ENCODE results near the gene ZNF441. TPM values are rescaled to one million over a fixed set of nuclear protein-coding genes. Genes with fewer than 3 reads are reported as not detected.

The ZNF441 gene
- total RNA-seq, result 1 to 10 TPM; 3.6 to 4.3 TPM

GRCh38 chr19:11766597-11767591, at the start of gene ZNF441:
TSS of gene ZNF441 (plus strand) at chr19:11767000. CDS start at chr19:11767194, 194 bp downstream.
- Mint-ChIP-seq H3K27me3 (peaks cover 6% of the 10 kb centered on the region), H3K27ac (peak within 1 kb of the TSS; percentile 94), H3K9me3 (peaks cover 33% of the 10 kb centered on the region), H3K36me3 (ENCODE audit: low read depth) (peaks cover 28% of the 10 kb centered on the region), H3K4me1 (ENCODE audit: low read depth) (peaks cover 17% of the 10 kb centered on the region), H3K4me3 (peak within 1 kb of the TSS; percentile 95)
- intact Hi-C loops (cut with micrococcal nuclease), result no loop called here
- DNase-seq (peak; percentile 98), ATAC-seq (peak; percentile 98)
- TF ChIP-seq, protein P1, sequence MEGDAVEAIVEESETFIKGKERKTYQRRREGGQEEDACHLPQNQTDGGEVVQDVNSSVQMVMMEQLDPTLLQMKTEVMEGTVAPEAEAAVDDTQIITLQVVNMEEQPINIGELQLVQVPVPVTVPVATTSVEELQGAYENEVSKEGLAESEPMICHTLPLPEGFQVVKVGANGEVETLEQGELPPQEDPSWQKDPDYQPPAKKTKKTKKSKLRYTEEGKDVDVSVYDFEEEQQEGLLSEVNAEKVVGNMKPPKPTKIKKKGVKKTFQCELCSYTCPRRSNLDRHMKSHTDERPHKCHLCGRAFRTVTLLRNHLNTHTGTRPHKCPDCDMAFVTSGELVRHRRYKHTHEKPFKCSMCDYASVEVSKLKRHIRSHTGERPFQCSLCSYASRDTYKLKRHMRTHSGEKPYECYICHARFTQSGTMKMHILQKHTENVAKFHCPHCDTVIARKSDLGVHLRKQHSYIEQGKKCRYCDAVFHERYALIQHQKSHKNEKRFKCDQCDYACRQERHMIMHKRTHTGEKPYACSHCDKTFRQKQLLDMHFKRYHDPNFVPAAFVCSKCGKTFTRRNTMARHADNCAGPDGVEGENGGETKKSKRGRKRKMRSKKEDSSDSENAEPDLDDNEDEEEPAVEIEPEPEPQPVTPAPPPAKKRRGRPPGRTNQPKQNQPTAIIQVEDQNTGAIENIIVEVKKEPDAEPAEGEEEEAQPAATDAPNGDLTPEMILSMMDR (IDR thresholded peaks at IDR 0.05), result no peak
- POLR2A ChIA-PET, result interaction anchor here (0.6 to 1.0 kb wide), 5 partner anchors 9 to 188 kb away, joined by 3 read pairs; partner anchors contain the start of genes ZNF440 and ZNF491
- CTCF ChIA-PET, result interaction anchor here (1.2 to 1.4 kb wide), 2 partner anchors 31 to 67 kb away, joined by 3 read pairs; no protein-coding TSS in a partner anchor

DNA sequence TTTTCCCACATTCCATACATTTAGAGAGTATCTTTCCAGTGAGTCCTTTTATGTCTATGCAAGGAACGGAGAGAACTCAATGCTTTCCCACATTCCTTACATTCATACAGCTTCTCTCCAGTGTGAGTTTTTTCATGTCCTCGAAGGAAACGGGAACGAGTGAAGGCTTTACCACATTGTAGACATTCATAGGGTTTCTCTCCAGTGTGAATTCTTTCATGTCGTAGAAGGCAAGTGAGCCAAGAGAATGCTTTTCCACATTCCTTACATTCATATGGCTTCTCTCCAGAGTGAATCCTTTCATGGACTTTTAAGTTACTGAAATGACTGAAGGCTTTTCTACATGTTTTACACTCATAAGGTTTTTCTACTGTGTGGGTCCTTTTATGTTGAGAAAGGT, 45.1 kb upstream of the ZNF441 start:
- TF ChIP-seq, protein P1 (IDR thresholded peaks at IDR 0.05), result no peak
- Mint-ChIP-seq H3K9me3 (peaks cover 48% of the 10 kb centered on the region), H3K4me1 (ENCODE audit: low read depth) (no peaks in the 10 kb centered on the region), H3K4me3 (no peak overlapping the region), H3K27me3 (no peaks in the 10 kb centered on the region), H3K36me3 (ENCODE audit: low read depth) (peaks cover 60% of the 10 kb centered on the region), H3K27ac (no peak overlapping the region)
- DNase-seq (no peak), ATAC-seq (no peak)
- intact Hi-C loops (cut with micrococcal nuclease), result no loop called here
- CTCF ChIA-PET, result no interaction called here
- POLR2A ChIA-PET, result no interaction called here

GRCh38 chr19:11722414-11722813, 44.4 kb upstream of the ZNF441 start:
- CTCF ChIA-PET, result no interaction called here

DNA sequence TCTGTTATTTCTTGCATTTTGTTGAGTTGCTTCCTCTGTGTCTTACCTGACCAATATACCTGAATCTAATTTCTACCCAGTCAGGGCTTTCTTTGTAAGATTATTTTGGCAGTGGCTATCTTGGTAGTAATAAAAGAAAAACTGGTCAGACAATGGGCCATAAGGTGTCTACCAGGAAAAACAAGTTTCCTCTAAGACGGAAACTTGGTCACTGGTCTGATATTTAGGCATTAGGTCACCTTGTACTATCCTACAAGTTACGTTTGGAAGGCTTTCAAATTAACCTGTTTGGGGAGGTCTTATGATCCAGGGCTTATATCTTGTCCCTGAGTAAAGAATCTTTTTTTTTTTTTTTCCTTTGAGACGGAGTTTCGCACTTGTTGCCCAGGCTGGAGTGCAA, 37.2 kb upstream of the ZNF441 start:
- intact Hi-C loops (cut with micrococcal nuclease), result no loop called here
- H3K27me3 Mint-ChIP-seq, result no peaks in the 10 kb centered on the region
- peaks cover 3% of the 10 kb centered on the region for H3K4me1 Mint-ChIP-seq (ENCODE audit: low read depth)
- DNase-seq, result no peak
- H3K9me3 Mint-ChIP-seq, result peaks cover 12% of the 10 kb centered on the region
- TF ChIP-seq, protein P1 (IDR thresholded peaks at IDR 0.05), result no peak
- ChIA-PET CTCF (no interaction called here), POLR2A (no interaction called here)
- H3K27ac Mint-ChIP-seq, result no peak overlapping the region
- peaks cover 37% of the 10 kb centered on the region for H3K36me3 Mint-ChIP-seq (ENCODE audit: low read depth)
- no peak for ATAC-seq
- H3K4me3 Mint-ChIP-seq, result no peak overlapping the region

More at GRCh38 chr19:11722414-11722813, 44.4 kb upstream of the ZNF441 start:
- ATAC-seq (no peak), DNase-seq (no peak)
- intact Hi-C loops (cut with micrococcal nuclease), result no loop called here
- Mint-ChIP-seq H3K27ac (no peak overlapping the region), H3K9me3 (peaks cover 47% of the 10 kb centered on the region), H3K4me1 (ENCODE audit: low read depth) (no peaks in the 10 kb centered on the region), H3K27me3 (no peaks in the 10 kb centered on the region), H3K4me3 (no peak overlapping the region), H3K36me3 (ENCODE audit: low read depth) (peaks cover 62% of the 10 kb centered on the region)
- POLR2A ChIA-PET, result no interaction called here
- TF ChIP-seq, protein P1 (IDR thresholded peaks at IDR 0.05), result no peak

DNA sequence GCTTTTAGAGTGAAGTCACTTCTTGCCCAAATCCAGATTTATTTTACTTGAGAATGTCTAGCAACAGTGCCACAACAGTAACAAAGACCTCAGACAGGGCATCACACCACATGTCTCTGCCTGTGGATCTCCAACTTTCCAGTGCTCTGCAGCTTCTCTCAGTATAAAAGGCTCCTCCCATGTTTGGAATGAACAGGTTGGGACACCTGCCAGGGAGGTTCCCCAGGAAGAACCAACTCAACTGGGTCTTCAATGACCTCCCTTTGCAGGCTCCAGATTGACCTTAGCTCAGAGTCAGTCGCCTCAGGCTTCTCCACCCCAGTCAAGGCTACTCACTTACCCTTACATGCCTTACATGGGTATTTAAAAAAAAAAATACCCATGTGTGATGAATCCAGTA, 31.4 kb upstream of the ZNF441 start:
- ChIA-PET POLR2A (no interaction called here), CTCF (interaction anchor here (1.4 kb wide), 2 partner anchors 62 to 249 kb away, joined by 3 to 5 read pairs; no protein-coding TSS in a partner anchor)
- H3K4me1 Mint-ChIP-seq (ENCODE audit: low read depth), result peaks cover 21% of the 10 kb centered on the region
- intact Hi-C loops (cut with micrococcal nuclease), result no loop called here
- DNase-seq (no peak), ATAC-seq (no peak)
- H3K27me3 Mint-ChIP-seq, result no peaks in the 10 kb centered on the region
- TF ChIP-seq, protein P1 (IDR thresholded peaks at IDR 0.05), result no peak
- H3K27ac Mint-ChIP-seq, result no peak overlapping the region
- peaks cover 16% of the 10 kb centered on the region for H3K36me3 Mint-ChIP-seq (ENCODE audit: low read depth)
- H3K4me3 Mint-ChIP-seq, result no peak overlapping the region
- no peaks in the 10 kb centered on the region for H3K9me3 Mint-ChIP-seq

All from activated CD8-positive, alpha-beta T cell treated with anti-CD3 and anti-CD28 coated beads for 36 hours (primary cell).